NCI-H446 treated with DMSO at 0.1 percent for 48 hours (cell line): ENCODE data around the gene GRK5.

Experiments used
- DNase-seq: peaks from one replicate; lab custom pipeline; 2025; lab: John Stamatoyannopoulos, UW

GRK5 gene

GRCh38 chr10:119318411-119319160 is 111.2 kb downstream of the GRK5 start:
- no peak for DNase-seq

- DNase-seq, result no peak
Observed at GRCh38 chr10:119319161-119319919, 112.0 kb downstream of the GRK5 start.

- no peak for DNase-seq
Observed at GRCh38 chr10:119319920-119320258, 112.5 kb downstream of the GRK5 start.

GRCh38 chr10:119320981-119321380 is 113.6 kb downstream of the GRK5 start:
- DNase-seq, result no peak

GRCh38 chr10:119323085-119324016 is 116.0 kb downstream of the GRK5 start:
- no peak for DNase-seq

GRCh38 chr10:119325131-119325530 is 117.8 kb downstream of the GRK5 start:
- no peak for DNase-seq

- no peak for DNase-seq
Observed at GRCh38 chr10:119326167-119326566, 118.8 kb downstream of the GRK5 start.

GRCh38 chr10:119327096-119327745 is 119.8 kb downstream of the GRK5 start:
- no peak for DNase-seq

GRCh38 chr10:119328223-119328622 is 120.9 kb downstream of the GRK5 start:
- DNase-seq, result no peak

GRCh38 chr10:119330342-119330741 is 123.0 kb downstream of the GRK5 start:
- no peak for DNase-seq

GRCh38 chr10:119331061-119331460 is 123.7 kb downstream of the GRK5 start:
- no peak for DNase-seq

GRCh38 chr10:119333146-119333792 is 125.9 kb downstream of the GRK5 start:
- DNase-seq, result no peak

GRCh38 chr10:119335671-119336353 is 128.4 kb downstream of the GRK5 start:
- DNase-seq, result no peak

GRCh38 chr10:119336599-119336998 is 129.2 kb downstream of the GRK5 start:
- no peak for DNase-seq

GRCh38 chr10:119337223-119337622 is 129.9 kb downstream of the GRK5 start:
- DNase-seq, result no peak

GRCh38 chr10:119337796-119338432 is 130.5 kb downstream of the GRK5 start:
- DNase-seq, result no peak

- DNase-seq, result no peak
Observed at GRCh38 chr10:119339109-119339508, 131.7 kb downstream of the GRK5 start.

- no peak for DNase-seq
Observed at GRCh38 chr10:119340893-119341458, 133.6 kb downstream of the GRK5 start.

- no peak for DNase-seq
Observed at GRCh38 chr10:119341459-119342301, 134.3 kb downstream of the GRK5 start.
